ENCODE measurements around the gene AJAP1. TPM values are rescaled to one million over a fixed set of nuclear protein-coding genes. Genes with fewer than 3 reads are reported as not detected.
A peak's percentile ranks its signal among the peaks of the same experiment; 100 is the strongest.

The AJAP1 gene
- total RNA-seq, 2 experiments from 2014 or later, result not detected

- BruUV-seq (replicated peaks), result no TSS peak
- CTCF ChIA-PET (ENCODE audit: unreplicated experiment), result interaction anchor here (0.6 kb wide), 1 partner anchor 745 kb away, joined by 3 read pairs; no protein-coding TSS in a partner anchor
These were observed 45.2 kb downstream of the AJAP1 start for GRCh38 chr1:4699376-4700301.

DNA sequence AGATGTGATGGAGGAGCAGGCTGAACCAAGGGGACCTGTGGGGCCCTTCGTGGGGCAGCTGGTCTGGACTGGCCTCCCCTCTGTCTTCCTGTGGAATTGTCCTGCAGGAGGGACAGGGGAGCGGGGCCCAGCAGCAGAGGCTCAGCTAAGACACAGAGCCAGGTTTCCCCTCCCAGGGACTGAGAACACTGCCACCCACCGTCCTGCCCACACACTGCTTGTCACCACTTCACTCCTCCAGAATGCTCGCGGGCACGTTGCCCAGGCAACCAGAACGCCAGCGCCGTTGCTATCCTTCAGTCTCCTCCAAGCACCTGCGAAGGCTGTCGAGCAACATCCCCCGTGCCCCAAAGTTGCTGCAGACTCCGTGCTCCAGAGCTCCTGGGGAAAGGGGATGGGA, 46.4 kb downstream of the AJAP1 start:
- Histone ChIP-seq H3K27ac (ENCODE audit: low read depth, low read length, poor library complexity, severe bottlenecking) (no peak overlapping the region), H3K36me3 (ENCODE audit: insufficient read depth, low read length) (no peaks in the 10 kb centered on the region), H3K4me2 (ENCODE audit: low read length) (no peak overlapping the region), H4K20me1 (ENCODE audit: insufficient read depth, low read length) (no peaks in the 10 kb centered on the region), H3K4me1 (ENCODE audit: insufficient read depth, low read length, poor library complexity, severe bottlenecking) (no peaks in the 10 kb centered on the region), H2AFZ (ENCODE audit: low read length) (no peak overlapping the region), H3K9me2 (ENCODE audit: insufficient read depth, low read length) (no peaks in the 10 kb centered on the region), H3K79me2 (ENCODE audit: insufficient read depth, low read depth, low read length) (no peaks in the 10 kb centered on the region), H3K4me3 (ENCODE audit: low read depth, low read length, poor library complexity, severe bottlenecking) (no peak overlapping the region), H3K9me3 (ENCODE audit: low read length) (no peaks in the 10 kb centered on the region)
- TF ChIP-seq, protein P1, sequence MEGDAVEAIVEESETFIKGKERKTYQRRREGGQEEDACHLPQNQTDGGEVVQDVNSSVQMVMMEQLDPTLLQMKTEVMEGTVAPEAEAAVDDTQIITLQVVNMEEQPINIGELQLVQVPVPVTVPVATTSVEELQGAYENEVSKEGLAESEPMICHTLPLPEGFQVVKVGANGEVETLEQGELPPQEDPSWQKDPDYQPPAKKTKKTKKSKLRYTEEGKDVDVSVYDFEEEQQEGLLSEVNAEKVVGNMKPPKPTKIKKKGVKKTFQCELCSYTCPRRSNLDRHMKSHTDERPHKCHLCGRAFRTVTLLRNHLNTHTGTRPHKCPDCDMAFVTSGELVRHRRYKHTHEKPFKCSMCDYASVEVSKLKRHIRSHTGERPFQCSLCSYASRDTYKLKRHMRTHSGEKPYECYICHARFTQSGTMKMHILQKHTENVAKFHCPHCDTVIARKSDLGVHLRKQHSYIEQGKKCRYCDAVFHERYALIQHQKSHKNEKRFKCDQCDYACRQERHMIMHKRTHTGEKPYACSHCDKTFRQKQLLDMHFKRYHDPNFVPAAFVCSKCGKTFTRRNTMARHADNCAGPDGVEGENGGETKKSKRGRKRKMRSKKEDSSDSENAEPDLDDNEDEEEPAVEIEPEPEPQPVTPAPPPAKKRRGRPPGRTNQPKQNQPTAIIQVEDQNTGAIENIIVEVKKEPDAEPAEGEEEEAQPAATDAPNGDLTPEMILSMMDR (conservative IDR thresholded peaks at IDR 0.05; ENCODE audit: low read length), result no peak
- TF ChIP-seq EZH2phosphoT487 (IDR thresholded peaks at IDR 0.05; ENCODE audit: borderline replicate concordance, low read depth, low read length), result no peak
- ChIA-PET POLR2A (no interaction called here), CTCF (ENCODE audit: unreplicated experiment) (interaction anchor here (0.6 kb wide), 1 partner anchor 1500 kb away, joined by 14 read pairs; no protein-coding TSS in a partner anchor)
- intact Hi-C loops (cut with micrococcal nuclease; ENCODE audit: unreplicated experiment), result no loop called here
- DNase-seq (ENCODE audit: low spot score), result peak; percentile 5
- no TSS peak for BruUV-seq (replicated peaks)

More at GRCh38 chr1:4699376-4700301, 45.2 kb downstream of the AJAP1 start:
- Histone ChIP-seq H3K9me3 (ENCODE audit: low read length) (no peaks in the 10 kb centered on the region), H3K9me2 (ENCODE audit: insufficient read depth, low read length) (no peaks in the 10 kb centered on the region), H3K36me3 (ENCODE audit: insufficient read depth, low read length) (no peaks in the 10 kb centered on the region), H4K20me1 (ENCODE audit: insufficient read depth, low read length) (no peaks in the 10 kb centered on the region), H2AFZ (ENCODE audit: low read length) (no peak overlapping the region), H3K4me3 (ENCODE audit: low read depth, low read length, poor library complexity, severe bottlenecking) (no peak overlapping the region), H3K4me2 (ENCODE audit: low read length) (no peak overlapping the region), H3K4me1 (ENCODE audit: insufficient read depth, low read length, poor library complexity, severe bottlenecking) (no peaks in the 10 kb centered on the region), H3K79me2 (ENCODE audit: insufficient read depth, low read depth, low read length) (no peaks in the 10 kb centered on the region), H3K27ac (ENCODE audit: low read depth, low read length, poor library complexity, severe bottlenecking) (no peak overlapping the region)
- TF ChIP-seq, protein P1 (conservative IDR thresholded peaks at IDR 0.05; ENCODE audit: low read length), result no peak
- TF ChIP-seq EZH2phosphoT487 (IDR thresholded peaks at IDR 0.05; ENCODE audit: borderline replicate concordance, low read depth, low read length), result no peak
- intact Hi-C loops (cut with micrococcal nuclease; ENCODE audit: unreplicated experiment), result no loop called here
- DNase-seq (ENCODE audit: low spot score), result peak; percentile 13
- POLR2A ChIA-PET, result interaction anchor here (0.7 kb wide), 1 partner anchor 179 kb away, joined by 3 read pairs; no protein-coding TSS in a partner anchor

DNA sequence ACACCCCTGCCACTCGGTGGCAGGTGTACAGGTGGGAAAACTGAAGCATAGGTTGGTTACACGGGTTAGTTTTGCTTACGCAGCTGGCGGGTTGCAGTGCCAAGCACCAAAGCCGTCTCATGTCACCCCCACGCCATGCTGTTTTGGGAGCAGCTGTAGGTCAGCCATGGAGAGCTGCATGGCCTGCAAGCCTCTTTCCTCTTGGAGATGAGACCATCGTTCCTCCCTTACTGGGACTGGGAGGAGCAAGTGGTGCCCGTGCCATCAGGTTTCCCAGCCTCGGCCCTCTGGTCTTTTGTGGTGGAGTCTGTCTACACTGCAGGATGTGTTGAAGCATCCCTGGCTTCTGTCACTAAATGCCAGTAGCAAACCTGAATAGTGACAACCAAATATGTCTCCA, 46.9 kb downstream of the AJAP1 start:
- H3K79me2 ChIP-seq (ENCODE audit: insufficient read depth, low read depth, low read length), result no peaks in the 10 kb centered on the region
- intact Hi-C loops (cut with micrococcal nuclease; ENCODE audit: unreplicated experiment), result no loop called here
- no peak overlapping the region for H3K4me2 ChIP-seq (ENCODE audit: low read length)
- H2AFZ ChIP-seq (ENCODE audit: low read length), result no peak overlapping the region
- no peaks in the 10 kb centered on the region for H3K4me1 ChIP-seq (ENCODE audit: insufficient read depth, low read length, poor library complexity, severe bottlenecking)
- no TSS peak for BruUV-seq (replicated peaks)
- no peaks in the 10 kb centered on the region for H3K9me3 ChIP-seq (ENCODE audit: low read length)
- ChIA-PET POLR2A (no interaction called here), CTCF (ENCODE audit: unreplicated experiment) (no interaction called here)
- TF ChIP-seq EZH2phosphoT487 (IDR thresholded peaks at IDR 0.05; ENCODE audit: borderline replicate concordance, low read depth, low read length), result no peak
- TF ChIP-seq, protein P1 (conservative IDR thresholded peaks at IDR 0.05; ENCODE audit: low read length), result no peak
- no peak overlapping the region for H3K27ac ChIP-seq (ENCODE audit: low read depth, low read length, poor library complexity, severe bottlenecking)
- no peaks in the 10 kb centered on the region for H4K20me1 ChIP-seq (ENCODE audit: insufficient read depth, low read length)
- no peak for DNase-seq (ENCODE audit: low spot score)
- H3K9me2 ChIP-seq (ENCODE audit: insufficient read depth, low read length), result no peaks in the 10 kb centered on the region
- H3K36me3 ChIP-seq (ENCODE audit: insufficient read depth, low read length), result no peaks in the 10 kb centered on the region
- no peak overlapping the region for H3K4me3 ChIP-seq (ENCODE audit: low read depth, low read length, poor library complexity, severe bottlenecking)
